Measurements from ENCODE around the gene PHF21A.

DNA sequence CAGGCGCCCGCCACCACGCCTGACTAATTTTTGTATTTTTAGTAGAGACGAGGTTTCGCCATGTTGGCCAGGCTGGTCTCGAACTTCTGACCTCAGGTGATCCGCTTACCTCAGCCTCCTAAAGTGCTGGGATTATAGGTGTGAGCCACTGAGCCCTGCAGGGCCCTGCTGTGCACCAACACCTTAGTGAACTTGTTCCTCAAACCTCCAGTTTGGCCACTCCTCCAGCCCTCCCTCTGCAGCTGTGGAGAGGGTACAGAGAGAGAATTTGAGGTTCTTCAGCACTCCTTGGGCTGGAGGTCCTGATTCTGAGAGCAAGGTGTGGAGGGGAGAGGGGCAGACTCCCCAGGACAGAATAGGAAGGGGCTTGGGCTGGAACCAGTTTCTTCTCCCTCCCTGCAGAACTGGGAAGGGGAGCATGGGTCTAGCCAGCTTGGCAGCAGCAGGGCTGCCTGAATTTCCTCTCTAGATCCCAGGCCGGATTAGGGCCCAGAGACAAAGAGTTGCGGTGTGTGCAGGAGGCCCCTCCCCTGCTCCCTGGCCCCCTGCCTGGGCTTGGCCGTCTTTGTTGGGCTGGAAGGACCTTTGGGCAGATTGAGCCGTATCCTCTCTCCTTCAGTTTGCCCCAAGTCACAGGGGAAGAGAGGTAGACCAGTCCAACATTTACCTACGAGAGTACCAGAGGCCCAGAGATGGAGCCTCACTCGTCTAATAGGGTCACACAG lies 201.3 kb downstream of the PHF21A start:
- TF ChIP-seq, protein P1, sequence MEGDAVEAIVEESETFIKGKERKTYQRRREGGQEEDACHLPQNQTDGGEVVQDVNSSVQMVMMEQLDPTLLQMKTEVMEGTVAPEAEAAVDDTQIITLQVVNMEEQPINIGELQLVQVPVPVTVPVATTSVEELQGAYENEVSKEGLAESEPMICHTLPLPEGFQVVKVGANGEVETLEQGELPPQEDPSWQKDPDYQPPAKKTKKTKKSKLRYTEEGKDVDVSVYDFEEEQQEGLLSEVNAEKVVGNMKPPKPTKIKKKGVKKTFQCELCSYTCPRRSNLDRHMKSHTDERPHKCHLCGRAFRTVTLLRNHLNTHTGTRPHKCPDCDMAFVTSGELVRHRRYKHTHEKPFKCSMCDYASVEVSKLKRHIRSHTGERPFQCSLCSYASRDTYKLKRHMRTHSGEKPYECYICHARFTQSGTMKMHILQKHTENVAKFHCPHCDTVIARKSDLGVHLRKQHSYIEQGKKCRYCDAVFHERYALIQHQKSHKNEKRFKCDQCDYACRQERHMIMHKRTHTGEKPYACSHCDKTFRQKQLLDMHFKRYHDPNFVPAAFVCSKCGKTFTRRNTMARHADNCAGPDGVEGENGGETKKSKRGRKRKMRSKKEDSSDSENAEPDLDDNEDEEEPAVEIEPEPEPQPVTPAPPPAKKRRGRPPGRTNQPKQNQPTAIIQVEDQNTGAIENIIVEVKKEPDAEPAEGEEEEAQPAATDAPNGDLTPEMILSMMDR (conservative IDR thresholded peaks at IDR 0.05) = no peak
- TF ChIP-seq ZFX (IDR thresholded peaks at IDR 0.05) = no peak
